Inferior parietal cortex (tissue), 1 donor: ENCODE data around the gene GAPDH.
"Not testable (repeated sequence)": the region's sequence is repeated elsewhere in the genome, so short reads cannot be mapped to it uniquely, and the experiment has no call there.

Experiments used
- DNase-seq: peaks from one replicate; pipeline ENCODE4 v3.0.0-alpha.2; 2016; ENCODE audit errors: extremely low spot score

GAPDH gene

DNA sequence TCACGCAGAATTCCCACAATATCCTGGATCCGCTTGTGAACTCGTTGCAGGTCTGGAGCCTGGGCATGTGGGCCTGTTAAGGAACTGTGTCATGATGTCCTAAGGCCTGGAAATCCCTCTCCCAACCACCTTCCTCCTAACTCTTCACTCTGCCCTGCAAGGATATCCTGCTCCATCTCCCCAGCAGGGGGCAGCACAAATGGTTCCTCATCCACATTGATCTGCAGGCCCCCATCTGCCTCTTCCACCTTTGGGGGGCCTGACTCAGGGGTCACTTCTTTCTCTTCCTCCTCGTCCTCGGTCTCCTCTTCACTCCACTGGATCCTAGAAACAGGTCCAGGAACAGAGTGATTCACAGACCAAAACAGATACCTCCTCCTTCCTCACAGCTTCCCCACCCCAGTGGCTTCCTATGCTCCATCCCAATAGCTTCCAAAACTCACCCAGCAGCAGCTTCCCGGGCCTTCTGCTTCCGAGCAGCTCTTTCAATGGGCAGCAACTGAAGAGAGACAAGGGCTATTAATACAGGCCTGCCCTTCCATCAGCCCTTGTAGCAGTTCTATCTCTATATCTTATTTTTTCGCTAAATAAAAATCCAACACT lies 29.2 kb downstream of the GAPDH start:
- DNase-seq = peak; percentile 57

DNA sequence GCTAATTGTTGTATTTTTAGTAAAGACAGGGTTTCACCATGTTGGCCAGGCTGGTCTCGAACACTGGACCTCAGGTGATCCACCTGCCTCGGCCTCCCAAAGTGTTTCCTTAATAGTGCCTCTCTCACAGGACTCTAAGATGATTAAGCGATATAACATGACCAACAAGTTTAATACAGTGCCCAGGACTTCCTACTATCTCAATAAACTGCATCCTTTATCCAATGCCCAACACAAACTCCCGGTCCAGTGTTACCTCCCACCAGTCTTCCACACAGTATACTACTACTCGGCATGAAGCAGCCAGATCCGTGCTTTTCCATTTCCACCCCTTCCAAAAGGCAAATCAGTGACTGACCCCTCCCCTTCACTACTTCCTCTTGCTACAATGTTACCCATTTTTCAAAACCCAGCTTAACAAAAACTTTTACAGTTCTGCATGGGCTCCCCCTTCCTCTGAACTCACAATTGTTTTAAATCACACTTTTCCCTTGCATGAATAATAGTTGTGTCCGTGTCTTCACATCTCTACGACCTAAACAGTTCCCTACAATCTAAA lies 32.9 kb downstream of the GAPDH start:
- no peak for DNase-seq

DNA sequence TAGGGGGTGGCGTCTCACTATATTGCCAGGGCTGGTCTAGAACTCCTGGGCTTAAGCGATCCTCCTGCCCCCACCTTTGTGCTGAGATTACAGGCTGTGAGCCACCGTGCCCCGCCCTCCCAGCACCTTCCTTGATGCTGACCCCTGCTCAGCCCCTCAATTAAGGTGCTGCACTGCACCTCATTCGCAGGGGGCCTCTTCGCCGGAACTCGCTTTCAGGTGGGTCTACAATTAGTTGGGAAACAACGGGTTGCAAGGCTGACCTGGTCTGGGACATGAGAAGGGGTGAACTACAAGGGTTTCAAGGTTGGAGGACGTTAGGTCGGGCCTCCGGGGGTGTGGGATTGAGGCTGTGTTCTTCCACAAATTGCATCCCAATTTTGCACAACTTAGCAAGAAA lies 35.0 kb downstream of the GAPDH start:
- no peak for DNase-seq

DNA sequence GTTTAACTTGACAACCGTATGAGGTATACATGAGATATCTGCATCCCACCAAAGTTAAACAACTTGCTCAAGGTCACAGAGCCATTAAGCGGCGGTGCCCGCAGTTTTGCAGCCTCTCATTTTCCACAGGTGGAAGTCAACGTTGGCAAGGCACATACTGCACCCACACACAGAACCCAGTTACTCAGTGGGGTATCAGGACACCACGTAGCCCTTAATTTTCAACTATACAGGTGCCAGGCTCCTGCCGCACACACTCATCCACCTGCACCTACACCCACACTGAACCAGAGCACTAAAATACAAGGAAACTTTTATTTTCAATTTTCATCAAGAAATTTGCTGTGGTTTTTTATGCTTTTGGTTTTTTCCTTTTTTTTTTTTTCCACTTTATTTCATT lies 35.5 kb downstream of the GAPDH start:
- DNase-seq = no peak

DNA sequence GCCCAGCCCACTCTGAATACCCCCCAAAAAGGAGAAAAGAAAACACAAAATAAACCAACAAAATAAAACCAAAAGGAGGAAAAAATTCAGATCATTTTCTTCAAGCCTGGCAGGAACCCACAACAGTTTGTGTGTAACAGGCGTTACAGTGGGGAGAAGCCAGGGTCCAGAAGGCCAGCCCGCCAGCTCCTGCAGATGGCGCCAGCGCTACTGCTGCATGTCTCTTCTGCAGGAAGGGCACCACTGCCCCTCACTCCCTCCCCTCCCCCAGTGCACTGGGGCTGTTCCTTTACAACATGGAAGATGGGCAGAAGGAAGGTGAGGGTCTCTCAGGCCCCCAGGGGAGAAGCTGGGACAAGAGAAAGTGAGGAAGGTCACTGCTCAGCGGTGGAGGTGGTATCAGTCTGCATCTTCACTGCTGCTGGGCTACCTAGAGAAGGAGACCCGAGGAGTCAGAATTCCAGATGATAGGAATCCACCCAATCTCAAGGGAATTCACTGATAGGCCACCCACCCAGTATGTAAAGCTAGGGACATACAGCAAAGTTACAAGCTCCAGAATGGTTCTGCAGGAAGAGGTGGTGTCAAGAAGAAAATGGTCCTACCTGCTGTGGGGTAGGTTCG lies 36.1 kb downstream of the GAPDH start:
- DNase-seq = no peak

DNA sequence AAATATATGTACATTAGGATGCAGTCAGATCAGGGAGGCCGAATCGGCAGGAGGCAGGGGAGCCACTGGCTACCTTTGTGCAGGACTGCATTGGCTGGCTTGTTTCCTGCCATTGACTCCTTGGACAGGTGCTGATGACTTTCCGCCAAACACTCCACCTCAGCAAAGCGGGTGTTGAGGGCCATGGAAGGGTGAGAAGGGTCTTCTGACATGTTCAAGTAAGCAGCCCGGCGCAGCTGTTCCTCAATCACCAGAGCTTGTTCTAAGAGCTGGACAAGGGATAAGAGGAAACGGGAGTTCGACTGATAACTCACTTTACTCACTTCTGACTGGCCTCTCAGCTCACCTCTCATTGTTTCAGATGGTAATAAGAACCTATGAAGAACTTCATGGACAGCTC lies 38.7 kb downstream of the GAPDH start:
- DNase-seq = no peak

DNA sequence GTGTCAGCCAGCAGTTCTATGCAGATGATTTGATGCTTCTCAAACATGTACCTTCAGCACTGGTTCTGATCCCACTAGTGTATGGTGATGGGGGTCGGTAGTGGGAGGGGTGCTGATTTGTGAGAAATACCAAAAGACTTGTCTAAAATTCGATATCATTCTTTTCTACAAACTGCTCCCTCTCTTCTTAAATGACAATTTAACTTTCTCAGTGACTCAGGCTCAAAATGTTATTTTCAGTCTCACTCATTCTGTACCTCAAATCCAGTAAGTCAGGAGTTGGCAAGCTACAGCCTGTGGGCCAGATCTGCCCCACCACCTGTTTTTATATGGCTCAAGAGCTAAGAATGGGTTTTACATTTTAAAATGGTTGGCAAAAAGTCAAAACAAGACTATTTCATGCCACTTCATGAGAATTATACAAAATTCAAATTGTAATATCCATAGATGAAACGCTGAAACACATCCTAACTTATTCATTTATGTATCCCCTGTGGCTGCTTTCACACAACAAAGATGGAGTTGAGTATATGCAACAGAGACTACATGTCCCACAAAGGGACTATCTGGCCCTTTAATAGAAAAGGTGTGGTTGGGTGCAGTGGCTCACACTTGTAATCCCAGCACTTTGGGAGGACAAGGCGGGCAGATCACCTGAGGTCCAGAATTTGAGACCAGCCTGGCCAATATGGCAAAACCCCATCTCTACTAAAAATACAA lies 40.4 kb downstream of the GAPDH start:
- no peak for DNase-seq

DNA sequence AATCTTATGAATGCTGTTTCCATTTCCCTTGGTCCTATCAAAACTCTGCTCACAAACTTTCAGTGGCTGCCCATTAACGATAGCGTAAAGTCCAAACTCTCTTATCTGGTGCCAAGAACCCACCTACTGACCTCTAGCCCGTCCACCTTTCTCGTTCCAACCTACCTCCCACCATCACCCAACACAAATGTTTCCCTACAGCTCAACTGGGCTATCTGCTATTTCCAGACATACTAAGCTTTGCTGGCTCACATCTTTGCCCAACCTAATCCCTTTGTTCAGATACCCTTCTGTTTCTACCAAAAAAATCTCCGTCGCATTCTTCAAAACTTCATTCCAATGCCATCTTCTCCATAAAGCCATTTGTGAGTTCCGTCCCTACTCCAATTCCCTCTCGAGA lies 41.3 kb downstream of the GAPDH start:
- no peak for DNase-seq

DNA sequence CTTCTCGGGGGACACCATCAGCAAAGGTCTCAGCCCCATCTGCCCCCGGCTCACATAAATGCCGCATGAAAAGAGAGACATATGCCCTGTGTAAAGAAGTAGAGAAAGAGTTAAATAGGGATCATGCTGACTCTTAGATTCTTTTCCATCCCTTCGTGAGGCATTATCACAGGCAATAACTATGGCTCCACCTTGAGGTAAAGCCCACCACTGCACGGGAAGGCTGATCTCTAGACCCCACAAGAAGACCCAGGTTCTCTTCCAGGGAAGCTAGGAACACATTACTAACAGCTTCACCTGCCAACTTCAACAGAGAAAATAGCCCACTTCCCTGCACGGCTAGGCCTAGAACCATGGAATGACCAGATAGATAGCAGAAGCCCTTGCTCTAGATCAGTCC lies 47.9 kb downstream of the GAPDH start:
- DNase-seq = no peak

DNA sequence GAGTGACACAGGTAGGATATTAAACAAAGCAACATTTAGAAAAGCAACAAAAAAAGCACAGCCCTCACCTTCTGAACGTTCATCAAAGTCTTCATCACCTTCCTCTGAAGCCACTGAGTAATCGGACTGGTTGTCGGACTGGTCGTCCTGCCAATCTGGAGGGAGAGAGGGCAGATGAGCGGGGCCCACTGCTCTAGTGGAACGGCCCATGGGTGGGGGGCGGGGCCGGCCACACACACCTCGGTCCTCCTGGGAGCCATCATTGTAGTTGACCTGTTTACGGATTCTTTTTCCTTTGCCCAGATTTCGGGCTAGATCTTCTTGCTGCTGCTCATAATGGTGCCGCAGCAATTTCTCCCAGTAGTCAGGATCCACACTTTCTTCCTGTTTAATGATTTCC lies 48.6 kb downstream of the GAPDH start:
- DNase-seq = no peak

DNA sequence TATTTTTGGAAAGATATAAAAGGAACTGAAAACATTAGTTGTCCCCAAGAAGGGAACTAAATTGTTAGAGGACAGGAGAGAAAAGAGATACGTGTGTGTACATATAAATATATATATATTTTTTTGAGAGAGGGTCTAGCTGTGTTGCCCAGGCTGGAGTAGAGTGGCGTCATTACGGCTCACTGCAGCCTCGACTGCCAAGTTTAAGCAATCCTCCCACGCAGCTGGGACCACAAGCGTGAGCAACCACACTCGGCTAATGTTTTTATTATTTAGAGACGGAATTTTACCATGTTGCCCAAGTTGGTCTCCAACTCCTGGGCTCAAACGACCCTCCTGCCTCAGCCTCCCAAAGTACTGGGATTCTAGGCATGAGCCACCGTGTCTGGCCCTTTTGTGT lies 50.0 kb downstream of the GAPDH start:
- no peak for DNase-seq

DNA sequence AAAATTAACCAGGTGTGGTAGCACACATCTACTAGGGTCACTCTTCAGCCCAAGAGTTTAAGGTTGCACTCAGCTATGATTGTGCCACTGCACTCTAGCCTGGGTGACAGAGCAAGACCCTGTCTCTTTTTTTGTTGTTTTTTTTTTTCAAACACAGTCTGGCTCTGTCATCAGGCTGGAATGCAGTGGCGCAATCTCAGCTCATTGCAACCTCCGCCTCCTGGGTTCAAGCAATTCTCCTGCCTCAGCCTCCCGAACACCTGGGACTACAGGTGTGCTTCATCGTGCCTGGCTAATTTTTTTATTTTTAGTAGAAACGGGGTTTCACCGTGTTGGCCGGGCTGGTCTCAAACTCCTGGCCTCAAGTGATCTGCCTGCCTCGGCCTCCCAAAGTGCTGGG lies 52.3 kb downstream of the GAPDH start:
- DNase-seq = not testable (repeated sequence)
